ENCODE measurements around the gene SGCA. TPM values are rescaled to one million over a fixed set of nuclear protein-coding genes. Genes with fewer than 3 reads are reported as not detected.

SGCA gene
- total and polyA plus RNA-seq, 4 donors: 0.31 to 1.3 (median 1.2) TPM; not detected in 1

- TF ChIP-seq HNF4G (IDR thresholded peaks at IDR 0.05): no peak
- no peak for TF ChIP-seq TAF1 (conservative IDR thresholded peaks at IDR 0.05)
- TF ChIP-seq YY1 (IDR thresholded peaks at IDR 0.05): no peak
- TF ChIP-seq FOXA2 (IDR thresholded peaks at IDR 0.05): no peak
- no peak for TF ChIP-seq ZBTB33 (IDR thresholded peaks at IDR 0.05)
- TF ChIP-seq RAD21 (IDR thresholded peaks at IDR 0.05): no peak
- TF ChIP-seq JUND (IDR thresholded peaks at IDR 0.05): no peak
- no peak for TF ChIP-seq FOXA1 (IDR thresholded peaks at IDR 0.05)
- TF ChIP-seq GABPA (IDR thresholded peaks at IDR 0.05 in 1 of 2, conservative IDR thresholded peaks at IDR 0.05 in 1 of 2): no peak
Observed at GRCh38 chr17:50190293-50190602, 24.4 kb downstream of the SGCA start (continued).

- Histone ChIP-seq H3K27ac (ENCODE audit: low read depth in 1 of 2, low read length in 2 of 2) (no peak overlapping the region), H3K4me1 (ENCODE audit: control insufficient read depth in 4 of 4, insufficient read depth in 4 of 4, low read length in 3 of 4) (no peaks in the 10 kb centered on the region), H3K4me3 (ENCODE audit: low read depth in 1 of 3, low read length in 3 of 3) (no peak overlapping the region), H3K9me3 (ENCODE audit: control insufficient read depth in 4 of 4, low read length in 3 of 4) (no peaks in the 10 kb centered on the region), H3K9ac (ENCODE audit: low read depth in 1 of 2, low read length in 2 of 2) (no peak overlapping the region), H3K27me3 (ENCODE audit: control insufficient read depth in 4 of 4, insufficient read depth in 4 of 4, low read length in 3 of 4) (no peaks in the 10 kb centered on the region), H3K36me3 (ENCODE audit: control insufficient read depth in 4 of 4, insufficient read depth in 3 of 4, low read depth in 1 of 4, low read length in 3 of 4) (peaks cover 0 to 2% (median 0%) of the 10 kb centered on the region in 4 donors)
- WGBS: 89% methylated on average over 8 of the region's 8 CpGs
- TF ChIP-seq TAF1 (conservative IDR thresholded peaks at IDR 0.05): no peak
- no peak for TF ChIP-seq FOXA1 (IDR thresholded peaks at IDR 0.05)
- no peak for TF ChIP-seq HNF4G (IDR thresholded peaks at IDR 0.05)
- TF ChIP-seq HNF4A (conservative IDR thresholded peaks at IDR 0.05): no peak
- no peak for TF ChIP-seq ATF3 (IDR thresholded peaks at IDR 0.05)
- TF ChIP-seq CTCF (IDR thresholded peaks at IDR 0.05; ENCODE audit: low read depth, low read length, missing input control): no peak
- TF ChIP-seq EGR1 (IDR thresholded peaks at IDR 0.05; ENCODE audit: low read depth in 2 of 2): no peak
- TF ChIP-seq RXRA (IDR thresholded peaks at IDR 0.05): no peak
- DNase-seq (ENCODE audit: low spot score): no peak
Observed at GRCh38 chr17:50190603-50191358, 25.0 kb downstream of the SGCA start.

GRCh38 chr17:50191359-50192143 is 25.7 kb downstream of the SGCA start:
- TF ChIP-seq ZBTB33 (IDR thresholded peaks at IDR 0.05) (no peak), FOXA1 (IDR thresholded peaks at IDR 0.05) (no peak), FOXA2 (IDR thresholded peaks at IDR 0.05) (no peak), YY1 (IDR thresholded peaks at IDR 0.05) (no peak), TAF1 (conservative IDR thresholded peaks at IDR 0.05) (no peak), SP1 (IDR thresholded peaks at IDR 0.05) (no peak), RXRA (IDR thresholded peaks at IDR 0.05) (no peak), ATF3 (IDR thresholded peaks at IDR 0.05) (no peak), CTCF (IDR thresholded peaks at IDR 0.05; ENCODE audit: low read depth, low read length, missing input control) (no peak), HNF4A (conservative IDR thresholded peaks at IDR 0.05) (no peak), NR2F2 (IDR thresholded peaks at IDR 0.05) (no peak)
- H3K27me3 ChIP-seq (ENCODE audit: control insufficient read depth in 4 of 4, insufficient read depth in 4 of 4, low read length in 3 of 4): no peaks in the 10 kb centered on the region
- no peak overlapping the region for H3K27ac ChIP-seq (ENCODE audit: low read depth in 1 of 2, low read length in 2 of 2)
- WGBS: 79% methylated on average over 21 of the region's 21 CpGs
- H3K9ac ChIP-seq (ENCODE audit: low read depth in 1 of 2, low read length in 2 of 2): no peak overlapping the region
- H3K4me3 ChIP-seq (ENCODE audit: low read depth in 1 of 3, low read length in 3 of 3): no peak overlapping the region
- no peak for DNase-seq (ENCODE audit: low spot score)
- no peaks in the 10 kb centered on the region for H3K4me1 ChIP-seq (ENCODE audit: control insufficient read depth in 4 of 4, insufficient read depth in 4 of 4, low read length in 3 of 4)
- H3K9me3 ChIP-seq (ENCODE audit: control insufficient read depth in 4 of 4, low read length in 3 of 4): no peaks in the 10 kb centered on the region
- H3K36me3 ChIP-seq (ENCODE audit: control insufficient read depth in 4 of 4, insufficient read depth in 3 of 4, low read depth in 1 of 4, low read length in 3 of 4): peaks cover 0 to 2% (median 0%) of the 10 kb centered on the region in 4 donors

All from liver (tissue), 9 donors.